Measurements from ENCODE around the gene PEX16. TPM values are rescaled to one million over a fixed set of nuclear protein-coding genes. Genes with fewer than 3 reads are reported as not detected.
A peak's percentile ranks its signal among the peaks of the same experiment; 100 is the strongest.

Gene PEX16
- total and polyA plus RNA-seq, 4 experiments from 2014 or later = 49.6 to 71.5 (median 57.9) TPM

DNA sequence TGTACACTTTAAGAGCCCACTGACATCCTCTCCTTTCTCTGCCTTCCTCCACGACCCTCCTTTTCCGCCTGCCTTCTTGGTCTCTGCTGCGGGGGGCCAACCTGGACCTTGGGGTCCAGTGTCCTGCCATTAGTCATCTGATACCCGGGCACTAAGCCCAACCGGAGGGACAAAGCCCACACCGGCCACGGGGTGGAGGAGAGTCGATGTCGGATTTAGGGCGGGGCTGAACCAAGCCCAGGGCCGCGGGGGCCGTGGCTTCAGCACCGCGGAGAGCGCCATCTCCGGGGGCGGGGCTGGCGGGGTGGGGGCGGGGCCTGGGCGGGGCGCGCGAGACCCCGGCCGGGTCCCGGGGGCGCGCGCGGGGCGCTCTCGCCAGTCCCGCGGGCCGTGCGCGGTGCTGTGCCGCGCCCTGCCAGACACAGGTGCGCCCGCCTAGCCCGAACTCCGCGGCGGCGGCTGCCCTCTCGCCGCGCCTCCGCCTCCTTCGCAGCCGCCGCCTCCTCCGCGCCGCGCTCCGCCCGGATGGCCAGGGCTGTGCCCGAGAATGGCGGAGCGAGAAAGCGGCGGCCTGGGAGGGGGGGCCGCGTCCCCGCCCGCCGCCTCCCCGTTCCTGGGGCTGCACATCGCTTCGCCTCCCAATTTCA, 32.3 kb downstream of the PEX16 start, which contains the start of gene MAPK8IP1:
Gene MAPK8IP1 (plus strand): TSS at position 378 of the 647 bp plus-strand sequence. CDS start 170 bp downstream, at position 548.
- H3K27ac Mint-ChIP-seq = peak within 1 kb of the TSS in 6 of 7 donors; percentile 29 to 75 (median 52)

DNA sequence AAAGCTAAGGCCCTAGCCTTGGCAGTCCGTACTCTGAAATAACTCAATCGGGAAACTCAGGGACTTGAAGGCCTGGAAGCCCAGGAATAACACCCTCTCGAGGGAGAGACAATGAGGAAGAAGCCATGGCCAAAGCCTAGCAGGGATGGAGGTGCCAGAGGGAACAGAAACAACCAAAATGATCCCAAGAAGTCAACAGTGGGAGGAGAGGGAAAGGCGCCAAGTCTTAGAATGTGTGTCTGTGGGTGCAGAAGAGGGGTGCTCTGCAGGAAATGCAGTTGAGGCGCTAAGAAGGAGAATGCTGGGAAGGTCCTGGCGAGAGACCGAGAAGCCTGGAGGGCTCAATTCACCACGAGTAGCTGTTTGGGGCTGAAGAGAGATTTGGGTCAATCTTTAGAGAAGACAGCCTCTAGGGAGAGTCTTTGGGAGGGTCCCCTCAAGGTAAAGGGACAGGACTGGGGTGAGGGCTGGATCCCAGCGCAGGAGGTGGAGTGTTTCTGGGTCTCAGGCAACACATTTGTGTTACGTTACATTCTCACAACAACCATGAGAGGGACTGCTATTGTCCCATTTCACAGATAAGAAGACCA, 33.0 kb downstream of the PEX16 start:
- no peak for DNase-seq
- Mint-ChIP-seq H3K27ac (peak overlapping the region in 6 of 7 donors; percentile 29 to 75 (median 52)), H3K4me1 (peaks cover 8 to 16% (median 11%) of the 10 kb centered on the region in 4 donors), H3K27me3 (peaks cover 0 to 3% of the 10 kb centered on the region in 2 donors), H3K9me3 (peaks cover 0 to 2% (median 0%) of the 10 kb centered on the region in 8 donors), H3K4me3 (peak overlapping the region; percentile 69 to 84 (median 76)), H3K36me3 (peaks cover 21 to 23% of the 10 kb centered on the region in 2 donors)
- Histone ChIP-seq H3K4me1 (ENCODE audit: insufficient read depth, low read length) (peaks cover 5% of the 10 kb centered on the region), H3K27ac (ENCODE audit: low read depth, low read length) (no peak overlapping the region), H3K9me3 (ENCODE audit: control insufficient read depth in 1 of 2, low read length in 2 of 2) (no peaks in the 10 kb centered on the region), H3K27me3 (ENCODE audit: insufficient read depth, low read length) (no peaks in the 10 kb centered on the region), H3K36me3 (ENCODE audit: insufficient read depth, low read length) (peaks cover 19% of the 10 kb centered on the region), H3K4me3 (ENCODE audit: low read length in 2 of 2) (no peak overlapping the region)
- POLR2A ChIA-PET (ENCODE audit: partially characterized antibody) = interaction anchor here (1.3 kb wide), 1 partner anchor 31 kb away, joined by 3 read pairs; no protein-coding TSS in a partner anchor
- intact Hi-C loops (cut with micrococcal nuclease) = loop anchor here (2.0 to 10.0 kb wide), 3 partner anchors 14 to 510 kb away; partner anchors contain the start of gene CHRM4
- CTCF ChIA-PET (ENCODE audit: partially characterized antibody) = no interaction called here

More for the DNA sequence above, 32.3 kb downstream of the PEX16 start, which contains the start of gene MAPK8IP1:
- Mint-ChIP-seq H3K4me1 (peaks cover 8 to 16% (median 11%) of the 10 kb centered on the region in 4 donors), H3K27me3 (peaks cover 0 to 4% of the 10 kb centered on the region in 2 donors), H3K4me3 (peak within 1 kb of the TSS; percentile 69 to 84 (median 76)), H3K36me3 (peaks cover 16% of the 10 kb centered on the region in 2 donors), H3K9me3 (peaks cover 0 to 2% (median 0%) of the 10 kb centered on the region in 8 donors)
- intact Hi-C loops (cut with micrococcal nuclease) = loop anchor here (2.0 to 10.0 kb wide), 3 partner anchors 13 to 509 kb away; partner anchors contain the start of gene CHRM4
- no peak within 1 kb of the TSS for H3K4me3 ChIP-seq (ENCODE audit: low read length in 2 of 2)
- no peaks in the 10 kb centered on the region for H3K9me3 ChIP-seq (ENCODE audit: control insufficient read depth in 1 of 2, low read length in 2 of 2)
- peak; percentile 47 to 67 (median 58) for DNase-seq
- no peaks in the 10 kb centered on the region for H3K27me3 ChIP-seq (ENCODE audit: insufficient read depth, low read length)
- H3K27ac ChIP-seq (ENCODE audit: low read depth, low read length) = no peak within 1 kb of the TSS
- POLR2A ChIA-PET (ENCODE audit: partially characterized antibody) = no interaction called here
- peaks cover 5% of the 10 kb centered on the region for H3K4me1 ChIP-seq (ENCODE audit: insufficient read depth, low read length)
- CTCF ChIA-PET (ENCODE audit: partially characterized antibody) = no interaction called here
- peaks cover 14% of the 10 kb centered on the region for H3K36me3 ChIP-seq (ENCODE audit: insufficient read depth, low read length)

DNA sequence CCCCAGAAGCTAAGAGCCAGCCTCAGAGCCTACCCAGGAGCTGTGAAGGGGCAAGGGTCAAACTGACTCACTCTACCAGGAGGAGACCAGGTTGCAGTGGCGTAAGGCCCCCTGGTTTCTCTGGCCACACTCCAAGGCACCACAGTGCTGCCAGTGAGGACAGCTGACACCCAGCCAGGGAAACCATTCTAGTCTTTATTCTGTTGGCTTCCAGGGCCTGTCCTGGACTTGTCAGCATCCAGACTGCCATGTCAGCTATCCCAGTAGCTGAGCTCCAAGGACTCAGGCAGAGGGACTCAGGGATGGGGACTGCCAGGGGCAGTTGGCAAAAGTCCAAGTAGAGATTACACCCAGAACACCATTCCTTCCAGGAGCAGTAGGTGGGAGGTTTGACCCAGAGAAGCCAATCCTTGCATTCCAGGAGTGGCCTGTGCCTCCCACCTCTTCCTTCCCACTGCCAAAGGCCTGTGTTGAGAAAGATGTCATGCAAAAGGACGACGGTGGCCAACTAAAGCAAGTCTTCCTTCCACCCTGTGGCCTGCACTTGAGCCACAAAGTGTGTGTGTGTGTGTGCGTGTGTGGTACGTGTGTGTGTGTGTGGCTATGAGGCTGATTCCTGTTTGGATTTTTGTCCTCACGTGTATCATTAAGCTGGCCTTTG, 35.8 kb downstream of the PEX16 start:
- no peak for DNase-seq
- Mint-ChIP-seq H3K36me3 (peaks cover 43 to 46% of the 10 kb centered on the region in 2 donors), H3K4me1 (peaks cover 7 to 16% (median 11%) of the 10 kb centered on the region in 4 donors), H3K27ac (peak overlapping the region in 1 of 7 donors; percentile 52), H3K27me3 (no peaks in the 10 kb centered on the region), H3K4me3 (no peak overlapping the region), H3K9me3 (peaks cover 0 to 2% (median 0%) of the 10 kb centered on the region in 8 donors)
- Histone ChIP-seq H3K9me3 (ENCODE audit: control insufficient read depth in 1 of 2, low read length in 2 of 2) (no peaks in the 10 kb centered on the region), H3K4me3 (ENCODE audit: low read length in 2 of 2) (no peak overlapping the region), H3K27ac (ENCODE audit: low read depth, low read length) (no peak overlapping the region), H3K4me1 (ENCODE audit: insufficient read depth, low read length) (peaks cover 5% of the 10 kb centered on the region), H3K36me3 (ENCODE audit: insufficient read depth, low read length) (peaks cover 32% of the 10 kb centered on the region), H3K27me3 (ENCODE audit: insufficient read depth, low read length) (no peaks in the 10 kb centered on the region)
- intact Hi-C loops (cut with micrococcal nuclease) = loop anchor here (10.0 kb wide), 1 partner anchor 513 kb away; the partner anchor contains the start of gene CHRM4
- POLR2A ChIA-PET (ENCODE audit: partially characterized antibody) = no interaction called here
- CTCF ChIA-PET (ENCODE audit: partially characterized antibody) = interaction anchor here (1.2 kb wide), 1 partner anchor 39 kb away, joined by 3 read pairs; no protein-coding TSS in a partner anchor

DNA sequence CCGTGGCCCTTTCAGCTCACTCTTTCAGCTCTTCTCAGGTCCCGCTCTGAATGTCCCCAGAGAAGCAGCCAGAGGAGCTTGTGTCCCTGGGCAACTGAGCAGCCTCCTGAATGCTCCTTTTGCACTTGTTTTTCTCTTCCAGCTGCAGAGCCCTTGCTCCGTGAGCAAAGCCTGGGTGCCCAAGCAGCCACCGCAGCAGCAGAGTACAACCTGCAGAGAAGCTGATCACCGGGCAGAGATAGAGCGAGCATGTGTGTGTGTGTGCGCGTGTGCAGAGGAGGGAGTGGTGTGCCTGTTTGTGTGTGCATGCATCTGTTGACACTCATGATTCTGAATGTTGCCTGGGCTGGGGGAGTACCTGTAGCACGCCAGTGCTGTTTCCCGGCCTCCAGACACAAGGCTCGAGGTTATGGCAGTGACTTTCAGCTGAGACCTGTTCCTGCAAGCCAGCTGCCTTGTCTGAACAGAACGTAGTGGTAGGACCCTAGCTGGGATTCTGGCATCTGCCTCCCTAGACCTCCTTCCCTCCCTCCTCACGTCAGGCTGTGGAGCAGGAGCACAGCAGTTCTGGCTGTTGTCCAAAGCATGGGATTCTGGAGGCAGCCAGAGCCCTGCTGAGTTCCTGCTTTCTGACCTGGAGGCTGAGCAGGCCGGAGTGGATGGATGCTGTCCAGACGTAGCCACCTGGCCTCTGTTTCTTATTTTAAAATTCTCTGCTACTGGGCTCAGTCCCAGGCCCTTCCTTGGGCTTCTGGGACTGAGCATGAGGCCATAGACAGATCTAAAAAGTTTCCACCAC, 36.7 kb downstream of the PEX16 start:
- Histone ChIP-seq H3K36me3 (ENCODE audit: insufficient read depth, low read length) (peaks cover 35% of the 10 kb centered on the region), H3K4me3 (ENCODE audit: low read length in 2 of 2) (no peak overlapping the region), H3K9me3 (ENCODE audit: control insufficient read depth in 1 of 2, low read length in 2 of 2) (no peaks in the 10 kb centered on the region), H3K27ac (ENCODE audit: low read depth, low read length) (no peak overlapping the region), H3K4me1 (ENCODE audit: insufficient read depth, low read length) (peaks cover 5% of the 10 kb centered on the region), H3K27me3 (ENCODE audit: insufficient read depth, low read length) (no peaks in the 10 kb centered on the region)
- Mint-ChIP-seq H3K9me3 (peaks cover 0 to 2% (median 0%) of the 10 kb centered on the region in 8 donors), H3K36me3 (peaks cover 51 to 55% of the 10 kb centered on the region in 2 donors), H3K27me3 (no peaks in the 10 kb centered on the region), H3K27ac (peak overlapping the region in 2 of 7 donors; percentile 41 to 49), H3K4me1 (peaks cover 7 to 16% (median 11%) of the 10 kb centered on the region in 4 donors), H3K4me3 (no peak overlapping the region)
- ChIA-PET CTCF (ENCODE audit: partially characterized antibody) (interaction anchor here (0.9 to 1.2 kb wide), 2 partner anchors 38 to 126 kb away, joined by 3 read pairs; no protein-coding TSS in a partner anchor), POLR2A (ENCODE audit: partially characterized antibody) (interaction anchor here (2.0 kb wide), 1 partner anchor 37 kb away, joined by 4 read pairs; the partner anchor contains the start of gene PEX16)
- intact Hi-C loops (cut with micrococcal nuclease) = loop anchor here (10.0 kb wide), 1 partner anchor 514 kb away; the partner anchor contains the start of gene CHRM4
- no peak for DNase-seq

DNA sequence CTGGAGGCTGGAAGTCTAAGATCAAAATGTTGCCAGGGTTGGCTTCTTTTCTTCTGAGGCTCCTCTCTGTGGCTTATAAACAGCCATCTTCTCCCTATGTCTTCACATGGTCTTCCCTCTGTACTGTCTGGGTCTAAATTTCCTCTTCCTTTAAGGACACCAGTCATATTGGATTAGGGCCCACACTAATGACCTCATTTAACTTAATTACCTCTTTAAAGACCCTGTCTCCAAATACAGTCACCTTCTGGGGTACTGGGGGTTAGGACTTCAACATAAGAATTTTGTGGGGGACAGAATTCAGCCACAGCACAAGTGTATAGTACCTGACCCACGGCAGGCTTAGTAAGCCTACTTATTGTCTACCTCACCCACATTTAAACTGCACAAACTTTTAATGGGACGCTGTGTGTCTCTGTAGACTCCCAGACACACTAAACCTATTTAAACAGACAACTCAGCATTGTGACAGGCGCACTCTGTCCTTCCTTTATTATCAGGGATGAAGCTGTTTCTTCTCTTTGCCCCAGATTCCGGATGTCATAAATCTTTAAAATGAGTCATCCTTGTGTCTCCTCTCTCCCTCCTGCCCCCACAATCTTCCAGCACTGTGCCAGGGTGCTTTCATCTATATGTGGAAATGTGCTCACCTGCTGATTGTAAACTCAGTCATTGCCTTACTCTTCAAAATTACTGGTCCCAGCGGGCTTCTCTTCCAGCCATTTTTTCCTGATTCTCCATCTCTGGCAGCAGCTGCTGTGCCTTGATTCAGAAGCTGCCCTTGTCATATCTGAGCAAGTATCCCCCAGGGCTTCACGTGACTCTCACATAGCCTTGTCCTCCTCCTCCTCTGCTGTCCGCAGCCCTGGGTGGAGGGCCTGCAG, 37.6 kb downstream of the PEX16 start:
- Mint-ChIP-seq H3K36me3 (peaks cover 57 to 62% of the 10 kb centered on the region in 2 donors), H3K27ac (peak overlapping the region in 3 of 7 donors; percentile 9 to 49 (median 44)), H3K4me1 (peaks cover 4 to 12% (median 7%) of the 10 kb centered on the region in 4 donors), H3K9me3 (peaks cover 0 to 2% (median 0%) of the 10 kb centered on the region in 8 donors), H3K27me3 (no peaks in the 10 kb centered on the region), H3K4me3 (no peak overlapping the region)
- Histone ChIP-seq H3K9me3 (ENCODE audit: control insufficient read depth in 1 of 2, low read length in 2 of 2) (no peaks in the 10 kb centered on the region), H3K27ac (ENCODE audit: low read depth, low read length) (no peak overlapping the region), H3K4me1 (ENCODE audit: insufficient read depth, low read length) (peaks cover 3% of the 10 kb centered on the region), H3K36me3 (ENCODE audit: insufficient read depth, low read length) (peaks cover 44% of the 10 kb centered on the region), H3K4me3 (ENCODE audit: low read length in 2 of 2) (no peak overlapping the region), H3K27me3 (ENCODE audit: insufficient read depth, low read length) (no peaks in the 10 kb centered on the region)
- DNase-seq = no peak
- ChIA-PET CTCF (ENCODE audit: partially characterized antibody) (interaction anchor here (0.9 kb wide), 1 partner anchor 127 kb away, joined by 3 read pairs; no protein-coding TSS in a partner anchor), POLR2A (ENCODE audit: partially characterized antibody) (interaction anchor here (2.0 kb wide), 1 partner anchor 38 kb away, joined by 4 read pairs; the partner anchor contains the start of gene PEX16)
- intact Hi-C loops (cut with micrococcal nuclease) = loop anchor here (10.0 kb wide), 2 partner anchors 125 to 515 kb away; partner anchors contain the start of gene CHRM4

DNA sequence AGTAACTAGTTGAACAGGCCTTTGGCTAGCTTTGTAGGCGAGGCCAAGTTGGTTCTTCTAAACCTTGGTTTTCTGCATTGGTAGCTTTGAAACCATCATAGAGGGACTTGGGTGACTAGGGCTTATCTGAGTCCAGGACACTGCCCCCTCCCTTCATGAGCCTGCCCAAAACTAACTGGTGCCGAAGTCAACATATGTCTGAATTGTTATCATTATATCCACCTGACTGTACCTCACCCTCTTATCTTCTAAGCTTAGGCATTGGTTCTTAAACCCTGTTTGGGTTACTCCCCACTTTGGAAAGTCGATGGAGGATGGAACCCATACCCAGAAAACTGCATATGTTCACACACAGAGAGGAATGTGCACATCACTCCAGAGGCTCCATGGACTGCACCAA, 39.8 kb downstream of the PEX16 start:
- Histone ChIP-seq H3K27me3 (ENCODE audit: insufficient read depth, low read length) (no peaks in the 10 kb centered on the region), H3K4me1 (ENCODE audit: insufficient read depth, low read length) (no peaks in the 10 kb centered on the region), H3K4me3 (ENCODE audit: low read length in 2 of 2) (no peak overlapping the region), H3K9me3 (ENCODE audit: control insufficient read depth in 1 of 2, low read length in 2 of 2) (no peaks in the 10 kb centered on the region), H3K36me3 (ENCODE audit: insufficient read depth, low read length) (peaks cover 56% of the 10 kb centered on the region), H3K27ac (ENCODE audit: low read depth, low read length) (no peak overlapping the region)
- Mint-ChIP-seq H3K4me3 (no peak overlapping the region), H3K27ac (no peak overlapping the region), H3K36me3 (peaks cover 69 to 79% of the 10 kb centered on the region in 2 donors), H3K9me3 (no peaks in the 10 kb centered on the region), H3K27me3 (no peaks in the 10 kb centered on the region), H3K4me1 (no peaks in the 10 kb centered on the region)
- no peak for DNase-seq
- ChIA-PET CTCF (ENCODE audit: partially characterized antibody) (no interaction called here), POLR2A (ENCODE audit: partially characterized antibody) (no interaction called here)
- intact Hi-C loops (cut with micrococcal nuclease) = loop anchor here (10.0 kb wide), 1 partner anchor 127 kb away; no protein-coding TSS in a partner anchor
